CD4-positive, CD25-positive, alpha-beta regulatory T cell (primary cell): ENCODE data around the gene SPINK7. TPM values are rescaled to one million over a fixed set of nuclear protein-coding genes. Genes with fewer than 3 reads are reported as not detected.
A peak's percentile ranks its signal among the peaks of the same experiment; 100 is the strongest.
"Not testable (repeated sequence)": the region's sequence is repeated elsewhere in the genome, so short reads cannot be mapped to it uniquely, and the experiment has no call there.

Source experiments
- ATAC-seq, 2 donors: fragments of 150-1000 bp; cut with Tn5 transposase; one replicate each; pipeline ENCODE4 v1.10.0; 2021; ENCODE audit warnings: low read depth in 2 of 2, moderate number of reproducible peaks in 2 of 2, moderate library complexity in 1 of 2
- DNase-seq, 3 donors: peaks; one replicate each; pipeline versions ENCODE4 v3.0.0 to v3.0.0-alpha.2; 2012 to 2022; ENCODE audit warnings: mixed read lengths in 1 of 3
- H3K27ac ChIP-seq: one replicate; pipeline ENCODE4 v1.7.0; 2013; ENCODE audit warnings: mild to moderate bottlenecking, low read length; ENCODE audit not compliant: insufficient read depth, poor library complexity, severe bottlenecking
- H3K27me3 ChIP-seq: one replicate; pipeline ENCODE4 v1.7.0; 2013; ENCODE audit warnings: low read length; ENCODE audit not compliant: control insufficient read depth, insufficient read depth
- H3K36me3 ChIP-seq: one replicate; pipeline ENCODE4 v1.7.0; 2013; ENCODE audit warnings: mild to moderate bottlenecking, low read length, moderate library complexity; ENCODE audit not compliant: control insufficient read depth, insufficient read depth
- H3K4me1 ChIP-seq: 2 replicates; pipeline ENCODE4 v1.7.0; 2013; ENCODE audit warnings: mild to moderate bottlenecking, low read length; ENCODE audit not compliant: insufficient read depth, control insufficient read depth, poor library complexity, severe bottlenecking
- H3K4me3 ChIP-seq: one replicate; pipeline ENCODE4 v1.7.0; 2013; ENCODE audit warnings: low read depth, mild to moderate bottlenecking, low read length, moderate library complexity
- H3K9me3 ChIP-seq, 2 experiments: 1 replicate in 1 of 2; 2 replicates in 1 of 2; pipeline ENCODE4 v1.7.0; 2013; ENCODE audit warnings: low read length in 2 of 2, mild to moderate bottlenecking in 1 of 2, moderate library complexity in 1 of 2; ENCODE audit not compliant: control insufficient read depth in 2 of 2
- H3K27ac Mint-ChIP-seq, 3 donors: one replicate each; pipeline ENCODE4 v1.8.0; 2020 to 2022; ENCODE audit warnings: mild to moderate bottlenecking in 3 of 3, mixed read lengths in 3 of 3, moderate library complexity in 2 of 3
- H3K27me3 Mint-ChIP-seq: one replicate; pipeline ENCODE4 v1.8.0; 2022; ENCODE audit warnings: mild to moderate bottlenecking, mixed read lengths
- H3K36me3 Mint-ChIP-seq: one replicate; pipeline ENCODE4 v1.8.0; 2020; ENCODE audit warnings: mixed read lengths
- H3K4me1 Mint-ChIP-seq, 4 donors: one replicate each; pipeline ENCODE4 v1.8.0; 2020 to 2022; ENCODE audit warnings: mixed read lengths in 4 of 4, mild to moderate bottlenecking in 1 of 4
- H3K4me3 Mint-ChIP-seq, 4 donors: one replicate each; pipeline ENCODE4 v1.8.0; 2020 to 2022; ENCODE audit warnings: mild to moderate bottlenecking in 4 of 4, mixed read lengths in 4 of 4, moderate library complexity in 3 of 4
- H3K9me3 Mint-ChIP-seq, 7 donors: one replicate each; pipeline ENCODE4 v1.8.0; 2020 to 2022; ENCODE audit warnings: mixed read lengths in 7 of 7, mild to moderate bottlenecking in 3 of 7, moderate library complexity in 2 of 7
- polyA plus RNA-seq, 4 donors: library from polyadenylated mRNA; unstranded; fragments of 300-500 nt; fragmentation: Illumina TruSeq; gene quantifications; one replicate each; pipeline ENCODE4 v1.2.3, GENCODE V29; 2021
- total RNA-seq: library from RNA; stranded (reverse); gene quantifications from one replicate; pipeline ENCODE4 v1.2.3, GENCODE V29; 2022

The SPINK7 gene
- total RNA-seq (not detected), polyA plus RNA-seq (not detected)

- Histone ChIP-seq H3K9me3 (no peaks in the 10 kb centered on the region), H3K27me3 (no peaks in the 10 kb centered on the region), H3K4me1 (no peaks in the 10 kb centered on the region), H3K27ac (no peak within 1 kb of the TSS), H3K36me3 (no peaks in the 10 kb centered on the region), H3K4me3 (no peak within 1 kb of the TSS)
- H3K36me3 Mint-ChIP-seq: no peaks in the 10 kb centered on the region
- peaks cover 8% of the 10 kb centered on the region for H3K27me3 Mint-ChIP-seq
- no peaks in the 10 kb centered on the region for H3K4me1 Mint-ChIP-seq
- no peak within 1 kb of the TSS for H3K27ac Mint-ChIP-seq
- H3K9me3 Mint-ChIP-seq: peaks cover 0 to 13% (median 7%) of the 10 kb centered on the region in 7 donors
- ATAC-seq: no peak
- no peak for DNase-seq
- H3K4me3 Mint-ChIP-seq: no peak within 1 kb of the TSS
Observed at GRCh38 chr5:148312153-148312552, at the start of gene SPINK7. SPINK7 (plus strand) TSS chr5:148312423; CDS start chr5:148312484, 61 bp downstream.

GRCh38 chr5:148267962-148268361 lies 44.3 kb upstream of the SPINK7 start:
- ATAC-seq: no peak
- H3K27me3 Mint-ChIP-seq: no peaks in the 10 kb centered on the region

GRCh38 chr5:148268566-148268965 lies 43.7 kb upstream of the SPINK7 start, which contains the start of gene SPINK13:
SPINK13 (plus strand) TSS chr5:148268794; CDS start chr5:148270073, 1,279 bp downstream.
- H3K9me3 Mint-ChIP-seq: peaks cover 0 to 6% (median 0%) of the 10 kb centered on the region in 7 donors
- DNase-seq (no peak), ATAC-seq (no peak)
- H3K27me3 ChIP-seq: no peaks in the 10 kb centered on the region
- no peak within 1 kb of the TSS for H3K27ac Mint-ChIP-seq
- H3K27me3 Mint-ChIP-seq: no peaks in the 10 kb centered on the region
- H3K9me3 ChIP-seq: no peaks in the 10 kb centered on the region
- no peaks in the 10 kb centered on the region for H3K36me3 Mint-ChIP-seq
- no peaks in the 10 kb centered on the region for H3K4me1 ChIP-seq
- H3K4me1 Mint-ChIP-seq: no peaks in the 10 kb centered on the region
- H3K4me3 ChIP-seq: no peak within 1 kb of the TSS
- no peaks in the 10 kb centered on the region for H3K36me3 ChIP-seq
- H3K4me3 Mint-ChIP-seq: peak within 1 kb of the TSS in 1 of 4 donors; percentile 5
- no peak within 1 kb of the TSS for H3K27ac ChIP-seq

More at GRCh38 chr5:148267962-148268361, 44.3 kb upstream of the SPINK7 start:
- no peaks in the 10 kb centered on the region for H3K4me1 Mint-ChIP-seq
- H3K9me3 Mint-ChIP-seq: peaks cover 0 to 6% (median 0%) of the 10 kb centered on the region in 7 donors
- no peak overlapping the region for H3K27ac Mint-ChIP-seq
- no peak overlapping the region for H3K27ac ChIP-seq
- H3K4me1 ChIP-seq: no peaks in the 10 kb centered on the region
- H3K36me3 Mint-ChIP-seq: no peaks in the 10 kb centered on the region
- H3K4me3 Mint-ChIP-seq: no peak overlapping the region
- H3K9me3 ChIP-seq: no peaks in the 10 kb centered on the region
- no peak overlapping the region for H3K4me3 ChIP-seq
- DNase-seq: no peak
- H3K27me3 ChIP-seq: no peaks in the 10 kb centered on the region
- H3K36me3 ChIP-seq: no peaks in the 10 kb centered on the region

- H3K9me3 ChIP-seq, H3K4me3 Mint-ChIP-seq, H3K4me3 ChIP-seq, H3K4me1 ChIP-seq, DNase-seq, H3K27me3 Mint-ChIP-seq, ATAC-seq, H3K4me1 Mint-ChIP-seq, H3K27ac ChIP-seq, H3K27me3 ChIP-seq, H3K36me3 Mint-ChIP-seq, H3K27ac Mint-ChIP-seq, H3K36me3 ChIP-seq: not testable (repeated sequence)
- peaks cover 0 to 27% (median 12%) of the 10 kb centered on the region in 7 donors for H3K9me3 Mint-ChIP-seq
Observed at GRCh38 chr5:148275129-148275528, 37.1 kb upstream of the SPINK7 start.

DNA sequence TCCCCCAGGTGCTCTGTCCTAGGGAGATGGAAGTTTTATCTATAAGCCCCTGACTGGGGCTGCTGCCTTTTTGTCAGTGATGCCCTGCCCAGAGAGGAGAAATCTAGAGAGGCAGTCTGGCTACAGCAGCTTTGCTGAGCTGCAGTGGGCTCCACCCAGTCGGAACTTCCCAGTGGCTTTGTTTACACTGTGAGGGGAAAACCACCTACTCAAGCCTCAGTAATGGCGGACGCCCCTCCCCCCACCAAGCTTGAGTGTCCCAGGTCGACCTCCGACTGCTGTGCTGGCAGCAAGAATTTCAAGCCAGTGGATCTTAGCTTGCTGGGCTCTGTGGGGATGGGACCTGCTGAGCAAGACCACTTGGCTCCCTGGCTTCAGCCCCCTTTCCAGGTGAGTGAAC lies 31.3 kb upstream of the SPINK7 start:
- H3K27me3 Mint-ChIP-seq, H3K4me1 ChIP-seq, H3K4me3 Mint-ChIP-seq, DNase-seq, H3K4me3 ChIP-seq, H3K27ac ChIP-seq, H3K27me3 ChIP-seq, H3K36me3 Mint-ChIP-seq, H3K27ac Mint-ChIP-seq, ATAC-seq, H3K4me1 Mint-ChIP-seq, H3K9me3 ChIP-seq, H3K36me3 ChIP-seq: not testable (repeated sequence)
- peaks cover 0 to 25% (median 12%) of the 10 kb centered on the region in 7 donors for H3K9me3 Mint-ChIP-seq

GRCh38 chr5:148281336-148281735 lies 30.9 kb upstream of the SPINK7 start:
- H3K36me3 ChIP-seq, H3K27me3 ChIP-seq, H3K27ac ChIP-seq, H3K27me3 Mint-ChIP-seq, H3K27ac Mint-ChIP-seq, H3K9me3 ChIP-seq, H3K4me3 ChIP-seq, H3K4me1 ChIP-seq, H3K4me1 Mint-ChIP-seq, H3K36me3 Mint-ChIP-seq, DNase-seq, H3K4me3 Mint-ChIP-seq, ATAC-seq: not testable (repeated sequence)
- peaks cover 0 to 25% (median 12%) of the 10 kb centered on the region in 7 donors for H3K9me3 Mint-ChIP-seq

GRCh38 chr5:148290271-148291195 lies 21.7 kb upstream of the SPINK7 start:
- H3K4me1 ChIP-seq: no peaks in the 10 kb centered on the region
- no peaks in the 10 kb centered on the region for H3K27me3 ChIP-seq
- ATAC-seq (no peak), DNase-seq (peak in 2 of 3 donors; percentile 1 to 10)
- H3K4me3 ChIP-seq: no peak overlapping the region
- no peak overlapping the region for H3K27ac ChIP-seq
- H3K4me1 Mint-ChIP-seq: no peaks in the 10 kb centered on the region
- no peak overlapping the region for H3K27ac Mint-ChIP-seq
- no peaks in the 10 kb centered on the region for H3K9me3 ChIP-seq
- H3K9me3 Mint-ChIP-seq: no peaks in the 10 kb centered on the region
- H3K36me3 ChIP-seq: no peaks in the 10 kb centered on the region
- peaks cover 6% of the 10 kb centered on the region for H3K27me3 Mint-ChIP-seq
- no peak overlapping the region for H3K4me3 Mint-ChIP-seq
- H3K36me3 Mint-ChIP-seq: no peaks in the 10 kb centered on the region

DNA sequence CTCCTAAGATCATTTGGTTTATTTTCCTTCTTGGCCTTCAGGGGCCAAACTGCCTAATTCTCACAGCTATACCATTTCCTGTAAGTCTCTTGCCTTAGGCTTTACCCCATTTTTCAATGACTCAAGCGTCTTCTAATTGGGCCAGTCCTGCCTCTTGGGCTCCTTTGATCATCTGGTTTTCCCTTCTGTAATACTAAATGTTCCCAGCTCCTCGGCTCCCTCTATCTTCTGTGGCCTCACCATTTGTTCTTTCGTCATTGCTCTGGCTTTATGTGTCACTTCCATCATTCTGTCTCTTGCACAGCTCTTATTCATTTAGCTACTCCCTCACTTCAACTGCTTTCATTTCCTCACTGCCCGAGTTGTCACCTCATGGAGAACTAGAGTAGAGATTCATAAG lies 14.5 kb upstream of the SPINK7 start:
- Histone ChIP-seq H3K36me3 (no peaks in the 10 kb centered on the region), H3K27ac (no peak overlapping the region), H3K9me3 (no peaks in the 10 kb centered on the region), H3K4me1 (no peaks in the 10 kb centered on the region), H3K4me3 (no peak overlapping the region), H3K27me3 (no peaks in the 10 kb centered on the region)
- no peaks in the 10 kb centered on the region for H3K36me3 Mint-ChIP-seq
- no peak overlapping the region for H3K4me3 Mint-ChIP-seq
- H3K27ac Mint-ChIP-seq: no peak overlapping the region
- H3K9me3 Mint-ChIP-seq: no peaks in the 10 kb centered on the region
- DNase-seq (no peak), ATAC-seq (no peak)
- peaks cover 0 to 16% (median 7%) of the 10 kb centered on the region in 4 donors for H3K4me1 Mint-ChIP-seq
- H3K27me3 Mint-ChIP-seq: no peaks in the 10 kb centered on the region
